ENCODE measurements around the gene NISCH.

Gene NISCH

GRCh38 chr3:52490939-52491526 lies 35.6 kb downstream of the NISCH start:
- DNase-seq (ENCODE audit: low read depth) = no peak

DNA sequence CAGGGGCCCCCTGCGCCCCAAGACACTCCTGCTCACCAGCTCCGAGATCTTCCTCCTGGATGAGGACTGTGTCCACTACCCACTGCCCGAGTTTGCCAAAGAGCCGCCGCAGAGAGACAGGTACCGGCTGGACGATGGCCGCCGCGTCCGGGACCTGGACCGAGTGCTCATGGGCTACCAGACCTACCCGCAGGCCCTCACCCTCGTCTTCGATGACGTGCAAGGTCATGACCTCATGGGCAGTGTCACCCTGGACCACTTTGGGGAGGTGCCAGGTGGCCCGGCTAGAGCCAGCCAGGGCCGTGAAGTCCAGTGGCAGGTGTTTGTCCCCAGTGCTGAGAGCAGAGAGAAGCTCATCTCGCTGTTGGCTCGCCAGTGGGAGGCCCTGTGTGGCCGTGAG lies 36.7 kb downstream of the NISCH start:
- DNase-seq (ENCODE audit: low read depth) = no peak

GRCh38 chr3:52493232-52494017 lies 38.0 kb downstream of the NISCH start:
- DNase-seq (ENCODE audit: low read depth) = no peak

- no peak for DNase-seq (ENCODE audit: low read depth)
Observed at GRCh38 chr3:52494445-52494844, 39.0 kb downstream of the NISCH start.

GRCh38 chr3:52494886-52495495 lies 39.6 kb downstream of the NISCH start, which contains the start of gene STAB1:
Gene STAB1 (plus strand): TSS chr3:52495338. CDS start chr3:52495414, 76 bp downstream.
- DNase-seq (ENCODE audit: low read depth) = no peak

GRCh38 chr3:52495777-52496602 lies 40.6 kb downstream of the NISCH start:
- DNase-seq (ENCODE audit: low read depth) = no peak

DNA sequence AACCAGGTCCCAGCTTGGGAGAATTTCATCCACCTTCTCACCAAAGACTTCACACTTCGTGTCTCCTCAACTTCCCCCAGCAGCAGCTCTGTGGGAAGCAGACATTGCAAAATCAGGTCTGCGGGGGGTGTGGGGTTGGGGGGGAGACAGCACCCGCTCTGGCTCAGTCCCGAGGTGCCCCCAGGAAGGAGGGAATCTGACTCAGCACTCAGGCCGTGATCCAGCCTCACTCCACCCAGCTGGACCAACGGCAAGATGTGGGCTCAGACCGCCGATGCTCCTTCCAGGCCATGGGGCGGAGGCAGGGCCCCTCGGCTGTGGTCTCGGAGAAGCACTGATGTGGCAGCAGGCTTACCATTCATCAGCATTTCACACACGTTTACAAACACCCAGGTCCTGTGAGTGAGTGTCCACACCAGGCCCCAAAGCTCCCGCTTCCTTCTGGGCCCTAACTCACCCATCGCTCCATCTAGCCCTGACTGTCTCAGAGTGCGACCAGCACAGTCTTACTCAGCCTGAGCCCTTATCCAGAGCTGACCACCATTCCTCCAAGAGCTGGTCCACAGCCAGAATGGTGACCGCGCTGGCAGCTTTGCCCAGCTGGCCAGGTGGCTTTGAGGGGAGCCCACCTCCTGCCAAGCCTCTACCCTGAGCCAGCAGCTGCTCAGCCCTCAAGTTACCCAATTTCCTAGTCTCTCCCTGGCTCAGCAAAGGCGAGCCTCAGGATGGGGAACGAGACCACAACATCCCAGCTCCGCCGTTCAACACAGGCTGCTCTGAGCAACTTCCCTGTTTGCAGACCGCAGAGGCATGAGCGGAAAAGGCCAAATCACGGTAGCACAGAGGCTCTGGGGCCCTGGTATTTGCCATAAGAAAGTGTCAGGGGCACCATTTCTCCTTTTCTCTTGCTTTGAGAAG lies 43.0 kb downstream of the NISCH start:
- no peak for DNase-seq (ENCODE audit: low read depth)

DNA sequence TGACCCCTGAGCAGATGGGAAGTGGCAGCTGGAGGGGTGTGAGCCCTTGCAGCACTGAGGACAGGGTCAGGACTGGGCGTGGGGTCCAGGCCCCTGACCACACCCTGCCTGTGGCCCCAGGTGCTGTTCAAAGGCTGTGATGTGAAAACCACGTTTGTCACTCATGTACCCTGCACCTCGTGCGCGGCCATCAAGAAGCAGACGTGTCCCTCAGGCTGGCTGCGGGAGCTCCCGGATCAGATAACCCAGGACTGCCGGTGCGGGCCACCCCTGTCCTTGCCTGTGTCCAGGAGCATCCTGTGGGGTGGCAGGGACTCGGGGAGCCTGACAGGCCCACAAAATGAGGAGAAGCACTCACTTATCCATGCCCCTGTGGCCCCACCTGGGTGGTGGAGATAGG lies 45.6 kb downstream of the NISCH start:
- DNase-seq (ENCODE audit: low read depth) = no peak

GRCh38 chr3:52502001-52502400 lies 46.6 kb downstream of the NISCH start:
- no peak for DNase-seq (ENCODE audit: low read depth)

DNA sequence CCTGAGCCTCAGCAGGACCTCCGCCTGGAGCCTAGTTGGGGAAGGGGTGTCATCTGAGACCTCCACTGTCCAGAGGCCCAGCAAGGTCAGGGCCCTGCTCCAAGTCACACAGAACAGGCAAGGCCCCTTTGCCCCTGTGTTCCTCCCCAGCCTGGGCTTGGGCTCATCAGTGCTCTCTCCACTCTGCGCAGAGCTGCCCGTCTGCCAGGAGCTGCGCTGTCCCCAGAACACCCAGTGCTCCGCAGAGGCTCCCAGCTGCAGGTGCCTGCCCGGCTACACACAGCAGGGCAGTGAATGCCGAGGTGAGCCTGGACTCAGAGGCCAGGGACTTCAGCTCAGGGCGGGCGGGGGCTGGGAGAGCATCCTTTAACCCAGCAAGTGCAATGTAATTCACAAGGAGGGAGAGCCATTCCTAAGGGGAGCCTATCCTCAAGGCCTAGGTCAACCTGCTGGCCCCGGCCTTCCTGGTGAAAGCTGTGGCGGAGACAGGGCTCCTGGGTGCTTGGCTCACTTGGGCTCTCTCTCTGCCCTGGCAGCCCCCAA lies 47.5 kb downstream of the NISCH start:
- no peak for DNase-seq (ENCODE audit: low read depth)

GRCh38 chr3:52503788-52504424 lies 48.5 kb downstream of the NISCH start:
- no peak for DNase-seq (ENCODE audit: low read depth)

DNA sequence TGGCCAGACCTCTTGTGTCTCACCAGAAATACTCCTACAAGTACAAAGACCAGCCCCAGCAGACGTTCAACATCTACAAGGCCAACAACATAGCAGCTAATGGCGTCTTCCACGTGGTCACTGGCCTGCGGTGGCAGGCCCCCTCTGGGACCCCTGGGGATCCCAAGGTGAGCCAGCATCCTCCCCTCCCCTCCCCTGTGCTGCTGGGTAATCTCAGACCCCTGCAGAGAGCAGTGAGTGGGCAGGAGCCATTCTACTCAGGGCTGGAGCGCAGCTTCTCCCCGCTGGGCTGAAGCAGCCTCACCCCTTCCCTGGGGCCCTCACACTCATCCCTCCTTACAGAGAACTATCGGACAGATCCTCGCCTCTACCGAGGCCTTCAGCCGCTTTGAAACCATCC lies 49.6 kb downstream of the NISCH start:
- no peak for DNase-seq (ENCODE audit: low read depth)

DNA sequence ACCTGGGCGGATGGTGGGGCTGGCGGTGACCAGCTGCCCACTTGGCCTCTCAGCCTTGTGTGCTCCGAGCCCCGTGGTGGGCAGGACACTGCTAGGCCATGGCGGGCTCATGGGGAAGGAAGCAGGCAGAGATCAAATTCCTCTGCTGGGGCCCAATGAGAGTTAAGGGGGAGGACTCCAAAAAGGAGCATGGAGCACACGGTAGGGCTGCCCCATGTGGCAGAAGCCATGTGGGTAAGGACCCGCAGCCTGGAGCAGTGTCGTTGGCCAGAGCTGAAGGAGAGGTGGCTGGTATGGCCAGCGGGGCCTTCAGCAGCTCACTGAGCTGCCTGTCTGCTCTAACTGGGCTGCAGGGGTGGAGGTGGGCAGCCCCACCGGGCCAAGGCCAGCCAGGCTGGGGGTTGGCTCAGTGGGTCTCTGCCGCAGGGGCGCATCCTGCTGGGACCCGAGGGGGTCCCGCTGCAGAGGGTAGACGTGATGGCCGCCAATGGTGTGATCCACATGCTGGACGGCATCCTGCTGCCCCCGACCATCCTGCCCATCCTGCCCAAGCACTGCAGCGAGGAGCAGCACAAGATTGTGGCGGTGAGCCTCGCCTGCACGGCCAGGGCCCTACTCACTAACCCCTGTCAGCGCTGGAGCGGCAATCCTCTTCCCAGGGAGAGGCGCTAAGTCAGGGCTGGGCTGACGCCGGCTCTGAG lies 51.0 kb downstream of the NISCH start:
- no peak for DNase-seq (ENCODE audit: low read depth)

DNA sequence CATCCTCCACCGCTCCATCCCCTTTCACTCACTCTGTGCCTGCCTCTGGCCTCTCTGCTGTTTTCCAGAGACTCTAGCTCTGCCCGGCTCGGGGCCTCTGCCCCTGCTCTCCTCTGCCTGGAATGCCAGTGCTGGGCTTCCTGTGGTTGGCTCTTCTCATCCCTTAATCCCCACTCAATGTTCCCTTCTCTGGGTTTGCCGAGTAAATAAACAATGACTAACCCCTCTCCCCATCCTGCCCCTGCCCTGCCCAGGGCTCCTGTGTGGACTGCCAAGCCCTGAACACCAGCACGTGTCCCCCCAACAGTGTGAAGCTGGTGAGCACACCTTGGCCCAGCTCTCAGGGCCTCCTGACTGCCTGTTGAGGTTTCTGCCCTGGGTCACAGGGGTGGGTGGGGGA lies 52.0 kb downstream of the NISCH start:
- no peak for DNase-seq (ENCODE audit: low read depth)

DNA sequence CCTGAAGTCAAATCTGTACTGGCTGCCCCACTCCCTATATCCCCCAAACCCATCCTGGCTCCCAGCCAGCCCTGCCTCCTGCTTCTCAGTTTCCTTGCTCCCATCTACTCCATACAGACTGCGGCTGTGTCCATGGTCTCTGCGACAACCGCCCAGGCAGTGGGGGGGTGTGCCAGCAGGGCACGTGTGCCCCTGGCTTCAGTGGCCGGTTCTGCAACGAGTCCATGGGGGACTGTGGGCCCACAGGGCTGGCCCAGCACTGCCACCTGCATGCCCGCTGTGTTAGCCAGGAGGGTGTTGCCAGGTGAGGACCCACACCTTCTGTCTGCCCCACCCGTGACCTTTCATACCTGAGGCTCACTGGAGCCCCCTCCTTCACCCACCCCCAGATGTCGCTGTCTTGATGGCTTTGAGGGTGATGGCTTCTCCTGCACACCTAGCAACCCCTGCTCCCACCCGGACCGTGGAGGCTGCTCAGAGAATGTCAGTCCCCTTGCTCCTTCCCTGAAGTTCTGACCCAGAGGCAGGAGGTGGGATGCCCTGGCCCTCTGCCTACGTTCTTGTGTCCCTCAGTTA lies 54.4 kb downstream of the NISCH start:
- DNase-seq (ENCODE audit: low read depth) = no peak

- DNase-seq (ENCODE audit: low read depth) = no peak
Observed at GRCh38 chr3:52511509-52511908, 56.1 kb downstream of the NISCH start.

- no peak for DNase-seq (ENCODE audit: low read depth)
Observed at GRCh38 chr3:52512105-52512504, 56.7 kb downstream of the NISCH start.

GRCh38 chr3:52512727-52513126 lies 57.3 kb downstream of the NISCH start:
- DNase-seq (ENCODE audit: low read depth) = no peak

DNA sequence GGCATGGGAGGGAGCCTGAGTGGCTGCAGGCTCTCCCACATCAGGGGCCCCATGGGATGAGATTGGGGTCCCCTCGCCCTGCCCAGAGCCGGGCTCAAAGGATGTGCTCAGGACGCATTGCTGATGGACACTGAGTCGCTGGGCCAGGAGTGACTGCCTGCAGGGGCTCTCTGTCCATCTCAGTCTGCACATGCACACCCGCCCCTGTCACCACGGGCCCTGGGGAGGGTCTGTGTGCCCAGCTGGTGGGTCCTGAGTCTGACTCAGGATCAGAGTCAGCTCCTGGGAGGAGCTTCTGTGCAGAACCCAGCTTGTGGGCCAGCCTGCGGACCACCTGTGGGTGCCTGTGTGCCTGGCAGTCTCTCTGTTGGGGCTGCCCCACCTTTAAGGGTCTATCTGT lies 57.9 kb downstream of the NISCH start:
- DNase-seq (ENCODE audit: low read depth) = no peak

DNA sequence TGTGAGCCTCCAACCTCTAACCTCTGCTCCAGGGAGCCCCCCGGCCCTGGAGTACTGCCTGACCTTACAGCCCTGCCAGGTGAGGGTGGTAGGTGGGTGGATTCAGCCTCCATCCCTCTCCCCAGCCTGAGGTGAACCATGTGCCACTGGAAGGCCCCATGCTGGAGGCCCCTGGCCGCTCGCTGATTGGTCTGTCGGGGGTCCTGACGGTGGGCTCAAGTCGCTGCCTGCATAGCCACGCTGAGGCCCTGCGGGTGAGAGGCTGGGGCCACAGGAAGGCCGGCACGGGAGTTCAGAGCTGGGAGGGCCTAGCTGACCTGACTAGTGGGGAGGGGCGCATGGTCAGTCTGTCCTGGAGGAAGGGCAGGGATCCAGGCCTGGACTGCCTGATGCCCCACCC lies 59.2 kb downstream of the NISCH start:
- DNase-seq (ENCODE audit: low read depth) = no peak

Measured in stimulated activated CD8-positive, alpha-beta memory T cell treated with anti-CD3 and anti-CD28 coated beads, Interleukin-4, amount 100 ng/mL, for 24 hours (primary cell).